Liver (tissue), 9 donors: ENCODE data around the gene MT1M. TPM values are rescaled to one million over a fixed set of nuclear protein-coding genes. Genes with fewer than 3 reads are reported as not detected.

Source experiments
- DNase-seq: peaks from one replicate; pipeline ENCODE4 v3.0.0-alpha.2; 2017; ENCODE audit warnings: low spot score
- H3K27ac ChIP-seq, 2 donors: one replicate each; pipeline ENCODE4 v1.7.0; 2013; ENCODE audit warnings: inconsistent platforms in 2 of 2, low read length in 2 of 2, control low read depth in 1 of 2, low read depth in 1 of 2, mild to moderate bottlenecking in 1 of 2
- H3K27me3 ChIP-seq, 4 donors: one replicate each; pipeline versions ENCODE4 v1.6.1 to v1.7.0; 2013; ENCODE audit warnings: low read length in 3 of 4, inconsistent platforms in 1 of 4, mild to moderate bottlenecking in 1 of 4, moderate library complexity in 1 of 4; ENCODE audit not compliant: control insufficient read depth in 4 of 4, insufficient read depth in 4 of 4
- H3K36me3 ChIP-seq, 4 donors: one replicate each; pipeline versions ENCODE4 v1.6.1 to v1.7.0; 2013; ENCODE audit warnings: low read length in 3 of 4, mild to moderate bottlenecking in 3 of 4, low read depth in 1 of 4, moderate library complexity in 1 of 4; ENCODE audit not compliant: control insufficient read depth in 4 of 4, insufficient read depth in 3 of 4
- H3K4me1 ChIP-seq, 4 donors: one replicate each; pipeline versions ENCODE4 v1.6.1 to v1.7.0; 2013; ENCODE audit warnings: low read length in 3 of 4, mild to moderate bottlenecking in 3 of 4, moderate library complexity in 1 of 4; ENCODE audit not compliant: control insufficient read depth in 4 of 4, insufficient read depth in 4 of 4
- H3K4me3 ChIP-seq, 3 donors: one replicate each; pipeline versions ENCODE4 v1.6.1 to v1.7.0; 2013; ENCODE audit warnings: low read length in 3 of 3, control low read depth in 1 of 3, low read depth in 1 of 3, mild to moderate bottlenecking in 1 of 3
- H3K9ac ChIP-seq, 2 donors: one replicate each; pipeline ENCODE4 v1.7.0; 2013; ENCODE audit warnings: low read length in 2 of 2, mild to moderate bottlenecking in 2 of 2, moderate library complexity in 2 of 2, control low read depth in 1 of 2, low read depth in 1 of 2
- H3K9me3 ChIP-seq, 4 donors: one replicate each; pipeline versions ENCODE4 v1.6.1 to v1.7.0; 2013; ENCODE audit warnings: low read length in 3 of 4; ENCODE audit not compliant: control insufficient read depth in 4 of 4
- ATF3 ChIP-seq: IDR thresholded peaks from 2 replicates; pipeline ENCODE4 v1.6.1; 2016; ENCODE audit warnings: antibody characterized with exemption
- CTCF ChIP-seq: fragments of 150-350 bp; IDR thresholded peaks from 2 replicates; pipeline ENCODE4 v1.5.1; 2017; ENCODE audit warnings: improper control_type of control experiment, low read depth, low read length; ENCODE audit not compliant: missing input control
- FOXA1 ChIP-seq: IDR thresholded peaks from 2 replicates; pipeline ENCODE4 v1.6.1; 2016; ENCODE audit warnings: antibody characterized with exemption
- FOXA2 ChIP-seq: IDR thresholded peaks from 2 replicates; pipeline ENCODE4 v1.6.1; 2016; ENCODE audit warnings: antibody characterized with exemption
- HNF4A ChIP-seq, 2 donors: conservative IDR thresholded peaks; 2 replicates each; pipeline ENCODE4 v1.6.1; 2016; ENCODE audit warnings: antibody characterized with exemption in 2 of 2, mild to moderate bottlenecking in 2 of 2
- HNF4G ChIP-seq: IDR thresholded peaks from 2 replicates; pipeline ENCODE4 v1.6.1; 2016; ENCODE audit warnings: antibody characterized with exemption
- JUND ChIP-seq, 2 donors: IDR thresholded peaks; 2 replicates each; pipeline ENCODE4 v1.6.1; 2016; ENCODE audit warnings: antibody characterized with exemption in 2 of 2
- MAX ChIP-seq: IDR thresholded peaks from 2 replicates; pipeline ENCODE4 v1.6.1; 2016; ENCODE audit warnings: antibody characterized with exemption
- NR2F2 ChIP-seq: IDR thresholded peaks from 2 replicates; pipeline ENCODE4 v1.6.1; 2016; ENCODE audit warnings: antibody characterized with exemption
- SP1 ChIP-seq: IDR thresholded peaks from 2 replicates; pipeline ENCODE4 v1.6.1; 2018; ENCODE audit warnings: antibody characterized with exemption, mild to moderate bottlenecking
- TAF1 ChIP-seq: conservative IDR thresholded peaks from 2 replicates; pipeline ENCODE4 v1.6.1; 2016; ENCODE audit warnings: antibody characterized with exemption, mild to moderate bottlenecking
- YY1 ChIP-seq: IDR thresholded peaks from 2 replicates; pipeline ENCODE4 v1.6.1; 2016; ENCODE audit warnings: antibody characterized with exemption, mild to moderate bottlenecking
- ZBTB33 ChIP-seq: IDR thresholded peaks from 2 replicates; pipeline ENCODE4 v1.6.1; 2016; ENCODE audit warnings: antibody characterized with exemption
- WGBS: extraction: QIAGEN DNeasy Blood & Tissue Kit; methylation state at CpG from one replicate; pipeline ENCODE4 v1.1.7; 2013; 5-methylcytosine and 5-hydroxymethylcytosine counted together
- polyA plus RNA-seq, 2 donors: library from polyadenylated mRNA; stranded (reverse) in 1 of 2; unstranded in 1 of 2; fragments of 200-250 nt in 1 of 2; fragments of >200 nt in 1 of 2; fragmentation: Nextera tagmentation in 1 of 2; extraction: Ambion mirVana in 1 of 2; gene quantifications; one replicate each; pipeline versions ENCODE4 v1.2.1 to v1.2.3, GENCODE V29; 2013 to 2015
- total RNA-seq, 2 donors: library from RNA; depleted of rRNA; stranded (reverse); fragments of >200 nt; gene quantifications; one replicate each; pipeline ENCODE4 v1.2.3, GENCODE V29; 2014
- donor health status: healthy.
- donor health status: healthy.
- donor health status: healthy.
- donor health status: healthy.
- donor health status: healthy.

The MT1M gene
- total and polyA plus RNA-seq, 4 donors, result 20.4 to 343 (median 194) TPM

GRCh38 chr16:56583351-56584168 is 48.9 kb upstream of the MT1M start (continued):
- TF ChIP-seq ZBTB33, result no peak
- no peak for TF ChIP-seq MAX
- TF ChIP-seq TAF1, result no peak
- no peak for TF ChIP-seq FOXA2
- no peak for TF ChIP-seq NR2F2

GRCh38 chr16:56584276-56584675 is 48.2 kb upstream of the MT1M start:
- no peaks in the 10 kb centered on the region for H3K36me3 ChIP-seq
- H3K27me3 ChIP-seq, result no peaks in the 10 kb centered on the region
- no peaks in the 10 kb centered on the region for H3K9me3 ChIP-seq
- H3K4me1 ChIP-seq, result peaks cover 0 to 5% (median 4%) of the 10 kb centered on the region in 4 donors
- DNase-seq, result no peak
- H3K9ac ChIP-seq, result no peak overlapping the region
- TF ChIP-seq FOXA2 (no peak), HNF4G (no peak)
- H3K27ac ChIP-seq, result no peak overlapping the region
- 88% methylated on average over 11 of the region's 11 CpGs for WGBS
- H3K4me3 ChIP-seq, result no peak overlapping the region

GRCh38 chr16:56588781-56589140 is 43.7 kb upstream of the MT1M start:
- Histone ChIP-seq H3K4me1 (peaks cover 3 to 11% (median 6%) of the 10 kb centered on the region in 4 donors), H3K27ac (no peak overlapping the region), H3K9me3 (no peaks in the 10 kb centered on the region), H3K27me3 (peaks cover 0 to 5% (median 0%) of the 10 kb centered on the region in 4 donors), H3K9ac (no peak overlapping the region), H3K4me3 (peak overlapping the region in 2 of 3 donors; percentile 25 to 53), H3K36me3 (no peaks in the 10 kb centered on the region)
- no peak for DNase-seq
- no peak for TF ChIP-seq FOXA1
- TF ChIP-seq ATF3, result no peak
- no peak for TF ChIP-seq TAF1
- no peak for TF ChIP-seq MAX
- no peak for TF ChIP-seq CTCF
- TF ChIP-seq SP1, result no peak
- TF ChIP-seq NR2F2, result no peak
- TF ChIP-seq ZBTB33, result no peak
- TF ChIP-seq YY1, result no peak
- no peak for TF ChIP-seq HNF4A (conservative IDR thresholded peaks at IDR 0.05)
- TF ChIP-seq JUND (IDR thresholded peaks at IDR 0.05), result no peak
- 38% methylated on average over 9 of the region's 9 CpGs for WGBS
